HK-2 (cell line): Measurements from ENCODE around the gene COX7A2L.
A peak's percentile ranks its signal among the peaks of the same experiment; 100 is the strongest.
"Not testable (repeated sequence)": the region's sequence is repeated elsewhere in the genome, so short reads cannot be mapped to it uniquely, and the experiment has no call there.

Experiments
- DNase-seq: peaks from one replicate; pipeline ENCODE4 v3.0.0-alpha.2; 2018; ENCODE audit not compliant: unreplicated experiment

Gene COX7A2L, protein sequence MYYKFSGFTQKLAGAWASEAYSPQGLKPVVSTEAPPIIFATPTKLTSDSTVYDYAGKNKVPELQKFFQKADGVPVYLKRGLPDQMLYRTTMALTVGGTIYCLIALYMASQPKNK

DNA sequence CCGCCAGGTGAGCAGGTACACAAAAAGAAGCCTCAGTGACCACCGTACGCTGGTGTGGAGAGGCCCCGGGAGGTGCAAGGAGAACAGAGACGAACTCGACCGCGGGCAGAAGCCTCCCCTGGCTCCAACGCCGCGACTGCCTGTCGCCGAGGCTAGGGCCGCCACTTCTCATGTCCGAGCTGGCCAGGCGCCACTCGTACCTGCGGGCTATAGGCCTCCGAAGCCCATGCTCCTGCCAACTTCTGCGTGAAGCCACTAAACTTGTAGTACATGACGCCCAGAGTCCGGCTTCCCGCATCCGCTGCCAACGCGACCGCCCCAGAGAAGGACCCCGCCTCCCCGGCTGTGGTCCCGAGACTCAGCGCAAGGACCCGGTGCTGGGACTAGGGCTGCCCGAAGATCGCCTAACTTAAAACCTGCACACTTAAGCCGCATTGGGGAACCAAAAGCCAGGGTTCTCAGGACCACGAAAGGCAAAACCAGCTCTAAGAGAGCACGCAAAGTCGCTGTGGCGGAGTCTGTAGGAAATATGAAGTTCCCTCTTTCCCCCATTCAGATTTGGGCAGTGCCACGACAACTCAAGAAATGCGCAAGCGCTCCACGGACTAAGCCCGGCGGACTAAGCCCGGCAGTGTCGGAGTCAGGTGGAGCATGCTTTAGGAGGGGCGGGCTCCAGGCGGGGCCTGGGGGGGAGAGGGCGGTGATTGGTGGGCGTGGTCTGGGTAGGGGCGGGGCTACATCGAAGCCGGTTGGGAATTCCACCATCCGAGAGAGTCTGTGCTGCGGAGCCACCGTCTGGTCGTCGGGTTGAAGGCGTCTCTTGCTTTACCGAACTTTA, at the start of gene COX7A2L:
TSS of gene COX7A2L (minus strand) at position 328 of the 838 bp plus-strand sequence. CDS start at position 272, 56 bp downstream.
- DNase-seq: peak; percentile 96

DNA sequence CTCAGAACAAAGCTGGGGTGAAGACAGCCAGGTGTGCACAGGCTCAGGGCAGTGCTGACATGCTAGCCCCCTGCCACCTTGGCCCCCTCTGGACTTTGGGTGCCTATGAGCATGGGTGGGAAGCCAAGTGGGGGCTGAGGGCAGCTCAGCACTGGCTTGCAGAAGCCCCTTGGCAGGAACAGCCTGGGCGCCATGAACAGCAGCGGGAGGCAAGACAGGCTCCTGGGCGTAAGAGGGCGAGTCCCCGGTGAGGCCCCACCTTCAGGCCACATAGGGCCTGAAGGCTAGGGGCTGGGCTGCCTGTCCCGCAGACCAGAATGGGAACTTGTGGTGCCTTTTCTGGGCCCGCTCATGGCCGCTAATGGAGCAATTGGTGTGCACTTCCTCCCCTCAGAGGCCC, 47.0 kb upstream of the COX7A2L start:
- no peak for DNase-seq

DNA sequence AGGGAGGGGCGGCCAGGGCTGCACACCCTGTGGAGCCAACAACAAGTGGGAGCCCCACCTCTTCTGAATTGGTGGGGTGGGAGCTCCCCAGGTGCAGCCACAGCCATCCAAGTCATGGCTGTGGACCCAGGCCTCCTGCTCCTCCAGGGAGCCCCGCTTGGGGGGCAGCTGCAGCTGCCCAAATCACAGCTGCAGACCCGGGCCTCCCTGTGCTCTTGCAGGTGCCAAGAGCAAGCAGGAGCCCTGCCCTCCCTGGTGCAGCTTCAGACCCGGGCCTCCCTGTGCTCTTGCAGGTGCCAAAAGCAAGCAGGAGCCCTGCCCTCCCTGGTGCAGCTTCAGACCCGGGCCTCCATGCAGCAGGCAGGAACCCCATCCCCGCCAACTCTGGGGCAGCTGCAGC, 46.5 kb upstream of the COX7A2L start:
- no peak for DNase-seq

DNA sequence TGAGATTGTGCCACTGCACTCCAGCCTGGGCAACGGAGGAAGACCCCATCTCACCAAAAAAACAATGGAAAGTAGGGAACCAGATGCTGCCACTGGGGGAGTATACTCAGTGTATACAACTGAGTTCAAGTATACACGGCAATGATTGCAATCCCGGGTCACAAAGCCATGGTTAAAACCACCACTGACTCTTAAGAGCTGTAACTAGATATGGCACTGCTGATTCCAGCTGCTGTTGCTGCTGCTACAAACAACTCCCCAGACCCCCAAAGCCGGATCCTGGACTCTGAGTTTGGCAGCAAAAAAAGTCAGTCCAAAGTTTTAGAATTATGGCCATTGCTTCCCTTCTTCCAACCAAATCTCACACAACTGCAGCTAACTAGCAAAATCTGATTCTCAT, 43.7 kb upstream of the COX7A2L start:
- DNase-seq: no peak

- DNase-seq: no peak
These were observed 40.8 kb upstream of the COX7A2L start for GRCh38 chr2:42401773-42402172.

- DNase-seq: not testable (repeated sequence)
These were observed 37.0 kb upstream of the COX7A2L start for GRCh38 chr2:42398052-42398451.

DNA sequence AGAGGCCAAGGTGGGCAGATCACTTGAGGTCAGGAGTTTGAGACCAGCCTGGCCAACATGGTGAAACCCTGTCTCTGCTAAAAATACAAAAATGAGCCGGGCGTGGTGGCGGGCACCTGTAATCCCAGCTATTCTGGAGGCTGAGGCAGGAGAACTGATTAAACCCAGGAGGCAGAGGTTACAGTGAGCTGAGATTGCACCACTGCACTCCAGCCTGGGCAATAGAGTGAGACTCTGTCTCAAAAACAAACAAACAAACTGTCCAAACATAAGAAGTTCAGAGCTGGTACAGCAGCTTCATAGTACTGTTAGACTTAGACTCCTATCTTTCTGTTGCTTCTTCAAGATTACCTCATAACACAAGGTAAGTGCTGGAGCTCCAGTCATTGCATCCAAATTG, 32.3 kb upstream of the COX7A2L start:
- DNase-seq: not testable (repeated sequence)

DNA sequence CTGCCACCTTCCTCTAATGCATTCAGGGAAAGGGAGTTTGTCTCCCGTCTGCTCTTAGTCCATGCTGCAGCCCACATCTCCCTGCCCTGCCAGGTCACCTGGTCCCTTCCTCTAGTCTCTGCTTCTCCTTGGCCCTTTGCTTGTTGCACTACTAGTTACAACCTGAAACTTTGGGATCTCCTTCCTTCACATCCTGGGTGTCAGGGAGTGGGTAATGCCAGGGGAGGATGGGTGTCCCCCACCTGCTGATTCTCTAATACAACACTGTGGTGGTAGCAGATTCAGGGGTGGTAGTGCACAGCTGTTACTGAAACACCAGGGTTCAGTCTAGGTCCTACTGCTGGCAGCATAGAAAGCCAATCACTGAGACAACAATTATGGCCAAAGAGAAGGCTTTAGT, 31.2 kb upstream of the COX7A2L start:
- no peak for DNase-seq

DNA sequence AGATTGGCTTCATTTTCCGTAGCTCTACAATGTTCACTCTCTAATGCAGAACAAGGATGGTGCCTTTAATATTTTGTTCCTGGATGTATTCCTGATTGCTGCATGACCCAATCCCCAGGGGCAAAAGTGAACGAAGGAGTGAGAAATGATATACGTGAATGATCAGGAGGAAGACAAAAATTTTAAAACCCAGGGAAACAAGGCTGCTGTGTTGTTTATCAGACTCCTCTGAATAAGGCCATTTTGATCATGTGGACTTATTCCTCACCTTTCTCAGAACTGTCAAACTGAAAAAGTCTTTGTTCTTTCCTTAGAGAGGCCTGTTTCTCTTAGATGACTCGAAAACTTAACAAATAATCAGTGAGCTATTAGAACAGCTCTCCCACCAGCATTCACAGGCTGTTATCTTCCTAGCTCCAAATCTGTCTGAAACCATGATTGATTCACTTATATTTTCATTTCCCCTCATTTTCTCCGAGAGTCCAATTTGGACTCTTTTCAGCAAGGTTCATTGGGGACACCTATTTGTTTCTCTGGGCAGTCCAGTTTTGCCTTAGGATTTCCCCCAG, 29.5 kb upstream of the COX7A2L start:
- DNase-seq: no peak

DNA sequence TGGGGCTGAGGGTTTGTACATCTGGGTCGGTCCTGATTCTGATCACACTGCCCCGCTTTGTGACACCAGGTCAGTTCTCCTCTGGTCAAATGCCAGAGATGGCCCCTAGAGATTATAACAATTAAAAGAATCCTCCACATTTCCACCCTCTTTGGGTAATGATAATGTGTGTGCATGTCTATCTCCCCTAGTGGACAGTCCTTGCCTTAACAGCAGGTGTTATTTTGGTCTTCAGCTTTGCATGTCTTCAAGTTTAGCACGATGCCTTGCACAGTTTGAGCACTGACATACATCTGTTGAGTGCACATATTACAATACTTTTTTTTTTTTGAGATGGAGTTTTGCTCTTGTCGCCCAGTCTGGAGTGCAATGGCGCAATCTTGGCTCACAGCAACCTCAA, 25.7 kb upstream of the COX7A2L start:
- no peak for DNase-seq

- DNase-seq: peak; percentile 6
These were observed 24.2 kb upstream of the COX7A2L start for GRCh38 chr2:42385225-42385624.

DNA sequence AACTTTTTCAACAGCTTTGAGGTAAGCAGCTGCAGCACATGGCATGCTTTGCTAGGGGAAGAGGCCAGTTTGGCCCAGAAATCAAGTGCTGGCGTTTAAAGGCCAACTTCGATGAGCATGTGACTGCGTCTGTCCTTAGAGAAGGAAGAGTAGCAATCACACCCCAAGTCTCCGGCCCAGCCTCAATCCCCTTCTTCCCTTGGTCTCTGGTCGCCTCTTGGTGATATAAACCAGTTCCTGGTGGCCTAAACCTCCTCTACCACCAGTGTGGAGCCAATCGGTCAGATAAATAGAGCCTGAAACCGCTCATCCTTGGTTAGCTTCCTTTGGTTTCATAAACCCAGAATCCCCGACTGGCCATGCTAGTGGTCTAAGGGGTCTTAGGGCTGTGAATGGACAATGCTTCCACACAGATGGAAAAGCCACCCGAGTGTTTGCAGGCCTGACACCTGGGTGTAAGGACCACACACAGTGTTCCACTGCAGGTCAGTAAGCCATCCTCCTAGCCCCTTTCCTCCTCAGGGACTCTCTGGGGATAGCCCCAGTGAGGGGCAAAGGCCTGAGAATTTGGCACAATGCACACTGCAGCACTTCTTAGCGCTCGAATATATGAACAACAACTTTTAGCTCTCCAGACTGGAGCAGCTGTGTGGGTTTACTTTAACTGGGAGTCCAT, 23.0 kb upstream of the COX7A2L start:
- no peak for DNase-seq

GRCh38 chr2:42382144-42382543, 21.1 kb upstream of the COX7A2L start:
- DNase-seq: no peak

GRCh38 chr2:42380026-42380425, 19.0 kb upstream of the COX7A2L start:
- DNase-seq: not testable (repeated sequence)

DNA sequence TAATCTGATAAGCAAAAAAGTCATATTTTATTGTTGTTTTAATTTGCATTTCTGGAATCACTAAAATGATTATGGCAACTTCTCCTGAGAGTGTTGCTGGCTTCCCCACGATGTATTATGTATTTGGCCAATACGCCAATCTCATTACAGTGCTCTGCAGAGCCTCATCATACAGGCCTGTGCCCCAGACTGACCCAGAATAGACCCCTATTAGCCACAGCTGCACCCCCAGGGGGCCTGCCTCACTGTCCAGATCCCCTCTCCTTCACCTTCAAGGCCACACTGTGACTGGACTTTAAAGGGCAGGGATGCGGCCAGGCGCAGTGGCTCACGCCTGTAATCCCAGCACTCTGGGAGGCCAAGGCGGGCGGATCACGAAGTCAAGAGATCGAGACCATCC, 17.4 kb upstream of the COX7A2L start:
- no peak for DNase-seq

GRCh38 chr2:42376758-42377157, 15.7 kb upstream of the COX7A2L start:
- no peak for DNase-seq

DNA sequence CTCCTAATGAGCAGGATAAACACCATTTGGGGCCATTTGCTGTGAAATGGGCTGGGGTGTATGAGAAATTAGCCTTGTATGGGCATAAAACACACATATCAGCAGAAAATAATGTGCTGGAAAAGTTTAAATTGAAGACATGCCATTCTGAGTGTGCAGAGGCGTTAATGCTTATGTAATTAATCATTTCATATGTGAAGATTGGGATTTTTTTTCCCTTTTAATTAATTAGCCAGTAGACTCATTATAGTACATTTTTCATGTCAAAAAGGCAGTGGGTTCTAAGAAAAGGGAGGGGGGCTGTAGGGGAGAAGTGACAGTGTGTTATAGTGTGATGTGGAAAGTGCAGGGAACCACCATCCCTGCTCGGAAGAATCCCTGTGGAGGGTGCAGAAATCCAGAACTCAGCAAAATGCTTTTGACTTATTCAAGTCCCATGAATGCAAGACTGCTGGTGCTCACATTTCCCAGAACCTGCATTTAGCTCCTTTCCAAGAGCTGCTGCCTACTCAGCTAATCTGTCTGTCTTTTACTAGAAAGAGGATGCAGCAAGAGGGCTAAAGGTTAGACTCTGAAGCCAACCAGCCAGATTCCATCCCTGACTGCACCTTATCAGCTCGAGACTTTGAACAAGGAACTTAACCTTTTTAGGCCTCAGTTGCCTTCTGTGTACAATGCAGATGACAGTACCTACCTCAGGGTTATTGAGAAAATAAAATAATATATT, 11.6 kb upstream of the COX7A2L start:
- no peak for DNase-seq

DNA sequence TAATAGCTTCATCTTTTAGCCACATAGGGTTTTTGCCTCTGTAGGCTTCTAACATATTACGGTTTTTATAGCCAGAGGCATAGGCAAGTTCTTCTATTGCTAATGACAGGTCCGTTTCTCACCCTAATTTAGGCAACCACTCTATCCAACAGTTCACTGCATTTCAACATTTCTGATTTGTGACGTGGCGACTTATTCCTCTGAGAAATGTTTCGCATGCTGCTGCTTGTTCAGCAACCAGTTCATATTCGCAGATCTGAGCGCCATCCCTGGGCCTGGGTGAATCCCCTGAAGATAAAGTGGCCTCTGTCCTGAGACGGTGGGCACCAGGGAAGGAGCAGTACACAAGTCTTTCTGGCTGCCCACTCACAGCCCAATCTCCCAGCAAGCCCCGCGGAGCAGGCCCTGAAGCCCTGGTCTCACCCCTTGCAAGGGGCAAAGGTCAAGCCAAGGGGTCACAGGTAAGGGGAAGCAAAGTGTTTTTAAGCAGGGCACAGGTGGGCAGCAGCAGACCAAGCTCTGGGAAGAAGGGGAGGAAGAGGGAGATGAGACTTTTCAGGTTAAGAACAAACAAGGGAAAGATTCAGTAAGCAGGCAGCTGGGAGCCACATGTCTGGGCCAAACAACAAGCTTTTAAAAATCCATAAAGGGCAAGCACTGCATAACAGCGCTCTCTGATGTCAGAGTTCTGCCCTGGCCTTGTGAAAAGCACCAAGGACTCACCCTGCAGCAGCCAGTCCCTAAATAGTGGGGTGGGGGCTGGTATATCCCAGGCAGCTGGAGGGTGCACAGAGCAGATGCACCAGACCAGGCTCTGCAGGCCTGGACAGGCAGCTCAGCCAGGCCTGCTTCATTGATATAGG, 10.8 kb upstream of the COX7A2L start:
- DNase-seq: no peak

- DNase-seq: no peak
These were observed 8.7 kb upstream of the COX7A2L start for GRCh38 chr2:42369532-42370229.

DNA sequence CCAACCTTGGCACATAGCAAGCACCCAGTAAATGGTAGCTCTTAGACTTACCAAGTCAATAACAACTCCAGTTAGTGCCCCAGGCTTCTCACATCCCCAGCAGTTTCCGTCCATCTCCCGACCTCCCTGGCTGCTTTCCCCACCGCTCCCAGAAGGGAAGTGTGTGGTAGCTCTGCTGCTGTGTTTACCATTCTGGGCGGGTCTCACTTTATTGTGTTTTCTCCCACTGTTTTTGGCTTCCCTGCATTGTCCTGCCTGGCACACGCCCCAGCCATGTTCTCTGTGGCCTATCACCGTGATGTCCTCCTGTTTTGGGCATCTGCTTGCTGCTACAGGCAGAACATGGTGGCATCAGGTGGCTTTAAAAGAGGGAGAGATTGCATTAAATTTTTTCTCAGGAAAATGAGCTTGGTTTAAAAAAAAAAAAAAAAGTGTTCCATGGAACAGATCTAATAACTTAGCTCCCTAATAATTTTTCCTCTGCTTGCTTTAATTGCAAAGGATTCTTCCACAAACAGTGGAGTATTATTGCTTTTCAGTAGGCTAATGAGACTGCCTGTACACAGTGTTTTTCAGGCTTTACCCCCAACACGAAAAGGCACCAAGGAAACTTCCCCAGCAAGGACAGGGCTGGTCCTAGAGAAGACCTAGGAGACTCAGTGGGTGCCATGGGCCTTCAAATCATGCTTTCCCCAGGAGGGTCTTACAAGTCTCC, 8.0 kb upstream of the COX7A2L start:
- no peak for DNase-seq
